ENCODE results near the gene NFKBIZ. TPM values are rescaled to one million over a fixed set of nuclear protein-coding genes. Genes with fewer than 3 reads are reported as not detected.

The NFKBIZ gene
- polyA plus RNA-seq, 1 of the 3 experiments (the other 2 are of a cell fraction), result 59.9 TPM

- POLR2A ChIA-PET, result no interaction called here
- Histone ChIP-seq H3K9me2 (no peaks in the 10 kb centered on the region), H3K79me2 (ENCODE audit: insufficient read depth) (no peaks in the 10 kb centered on the region), H3K4me1 (ENCODE audit: control insufficient read depth in 1 of 2, insufficient read depth in 2 of 2, low read depth in 1 of 2, low read length in 1 of 2) (peaks cover 0 to 16% of the 10 kb centered on the region in 2 experiments; a peak in 2 of 4 replicates), H3F3A (replicated peaks; ENCODE audit: insufficient read depth) (peaks cover 25% of the 10 kb centered on the region), H2AFZ (ENCODE audit: low read depth) (no peak overlapping the region), H3K4me2 (no peak overlapping the region), H3K4me3 (ENCODE audit: low read depth in 2 of 2, low read length in 1 of 2) (no peak overlapping the region), H3K9ac (no peak overlapping the region), H3K9me3 (no peaks in the 10 kb centered on the region), H3K27ac (ENCODE audit: low read depth in 2 of 2, low read length in 1 of 2) (no peak overlapping the region), H4K20me1 (ENCODE audit: insufficient read depth) (no peaks in the 10 kb centered on the region), H3K27me3 (ENCODE audit: insufficient read depth) (no peaks in the 10 kb centered on the region), H3K36me3 (replicated peaks in 1 of 2; ENCODE audit: control insufficient read depth in 1 of 2, insufficient read depth in 2 of 2, low read length in 1 of 2) (no peaks in the 10 kb centered on the region)
- TF ChIP-seq CHD2 (IDR thresholded peaks at IDR 0.05; ENCODE audit: low read length, partially characterized antibody), result no peak
- TF ChIP-seq, protein P1, sequence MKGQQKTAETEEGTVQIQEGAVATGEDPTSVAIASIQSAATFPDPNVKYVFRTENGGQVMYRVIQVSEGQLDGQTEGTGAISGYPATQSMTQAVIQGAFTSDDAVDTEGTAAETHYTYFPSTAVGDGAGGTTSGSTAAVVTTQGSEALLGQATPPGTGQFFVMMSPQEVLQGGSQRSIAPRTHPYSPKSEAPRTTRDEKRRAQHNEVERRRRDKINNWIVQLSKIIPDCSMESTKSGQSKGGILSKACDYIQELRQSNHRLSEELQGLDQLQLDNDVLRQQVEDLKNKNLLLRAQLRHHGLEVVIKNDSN (IDR thresholded peaks at IDR 0.05; ENCODE audit: borderline replicate concordance, low read depth), result no peak
- DNase-seq, result no peak
- WGBS (ENCODE audit: low lambda C conversion rate), result 91% methylated on average over 2 of the region's 2 CpGs
- CTCF ChIA-PET, result interaction anchor here (0.8 to 1.4 kb wide), 3 partner anchors 10 to 87 kb away, joined by 3 to 4 read pairs (median 4); no protein-coding TSS in a partner anchor
Measured at GRCh38 chr3:101900736-101901135, 51.4 kb downstream of the NFKBIZ start.

DNA sequence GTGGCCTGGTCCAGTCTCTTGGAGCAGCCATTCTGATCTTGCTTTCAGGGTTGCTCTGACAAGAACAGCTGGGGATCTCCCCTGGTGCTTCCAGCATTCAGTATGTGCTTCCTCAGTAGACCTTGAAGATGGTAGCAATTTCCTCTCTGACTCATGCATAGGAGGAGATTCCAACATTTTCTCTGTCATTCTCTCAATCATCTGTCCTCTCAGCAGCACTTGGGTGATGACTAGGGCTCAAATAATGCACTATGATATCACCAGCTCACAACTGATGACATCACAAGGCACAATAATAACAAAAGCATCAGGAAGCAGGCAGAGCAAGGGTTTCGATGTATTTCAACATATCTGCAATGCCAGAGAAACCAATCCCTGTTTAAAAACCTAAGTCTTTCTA is 52.7 kb downstream of the NFKBIZ start:
- ChIA-PET CTCF (interaction anchor here (1.1 kb wide), 1 partner anchor 52 kb away, joined by 3 read pairs; no protein-coding TSS in a partner anchor), POLR2A (no interaction called here)
- H3F3A ChIP-seq (replicated peaks; ENCODE audit: insufficient read depth), result peaks cover 25% of the 10 kb centered on the region
- 33% methylated on average over 1 of the region's 1 CpG for WGBS (ENCODE audit: low lambda C conversion rate)
- no peak for DNase-seq
- H3K9me3 ChIP-seq, result no peaks in the 10 kb centered on the region
- H3K27ac ChIP-seq (ENCODE audit: low read depth in 2 of 2, low read length in 1 of 2), result peak overlapping the region in 1 of 2 experiments; percentile 67; a peak in 2 of 4 replicates
- no peak overlapping the region for H3K9ac ChIP-seq
- no peaks in the 10 kb centered on the region for H3K27me3 ChIP-seq (ENCODE audit: insufficient read depth)
- no peaks in the 10 kb centered on the region for H3K79me2 ChIP-seq (ENCODE audit: insufficient read depth)
- H3K4me3 ChIP-seq (ENCODE audit: low read depth in 2 of 2, low read length in 1 of 2), result no peak overlapping the region
- peaks cover 0 to 16% of the 10 kb centered on the region in 2 experiments; a peak in 2 of 4 replicates for H3K4me1 ChIP-seq (ENCODE audit: control insufficient read depth in 1 of 2, insufficient read depth in 2 of 2, low read depth in 1 of 2, low read length in 1 of 2)
- no peaks in the 10 kb centered on the region for H3K9me2 ChIP-seq
- H2AFZ ChIP-seq (ENCODE audit: low read depth), result no peak overlapping the region
- H3K4me2 ChIP-seq, result 0 out of 2 replicates have a peak overlapping the region, but pooled peaks have one; percentile 32
- no peaks in the 10 kb centered on the region for H3K36me3 ChIP-seq (replicated peaks in 1 of 2; ENCODE audit: control insufficient read depth in 1 of 2, insufficient read depth in 2 of 2, low read length in 1 of 2)
- no peaks in the 10 kb centered on the region for H4K20me1 ChIP-seq (ENCODE audit: insufficient read depth)
- TF ChIP-seq USF2 (IDR thresholded peaks at IDR 0.05; ENCODE audit: borderline replicate concordance, low read depth, low read length) (no peak), EP300 (IDR thresholded peaks at IDR 0.05; ENCODE audit: borderline replicate concordance in 1 of 2, low read depth in 1 of 2, low read length in 1 of 2) (peak in 1 of 2 experiments; percentile 52; a peak in 1 of 4 replicates), GATA2 (CRISPR knock-in tag; IDR thresholded peaks at IDR 0.05) (no peak), POLR2AphosphoS5 (IDR thresholded peaks at IDR 0.05; ENCODE audit: low read depth, low read length) (peak; percentile 49; the same call in 1 of the 2 replicates), FOXM1 (IDR thresholded peaks at IDR 0.05; ENCODE audit: low read depth) (peak; percentile 52; the same call in 1 of the 2 replicates), RFX5 (IDR thresholded peaks at IDR 0.05; ENCODE audit: low read length) (no peak), ELF1 (IDR thresholded peaks at IDR 0.05) (peak; percentile 61; the same call in 1 of the 2 replicates), NRF1 (IDR thresholded peaks at IDR 0.05; ENCODE audit: low read depth, low read length) (no peak), FOSL2 (IDR thresholded peaks at IDR 0.05; ENCODE audit: borderline replicate concordance, low read depth) (peak; percentile 90; the same call in 1 of the 2 replicates), TAF1 (IDR thresholded peaks at IDR 0.05; ENCODE audit: borderline replicate concordance, low read depth, low read length) (no peak), TEAD4 (IDR thresholded peaks at IDR 0.05; ENCODE audit: borderline replicate concordance, insufficient read depth) (peak; percentile 76), ZBTB33 (IDR thresholded peaks at IDR 0.05; ENCODE audit: borderline replicate concordance, low read depth) (0 out of 2 replicates have a peak, but pooled peaks have one; percentile 24), RXRA (IDR thresholded peaks at IDR 0.05; ENCODE audit: borderline replicate concordance, low read depth) (0 out of 2 replicates have a peak, but pooled peaks have one; percentile 22), NFIC (IDR thresholded peaks at IDR 0.05; ENCODE audit: borderline replicate concordance) (peak; percentile 75), TCF12 (IDR thresholded peaks at IDR 0.05) (peak; percentile 84), RAD21 (IDR thresholded peaks at IDR 0.05; ENCODE audit: low read length) (no peak), JUND (IDR thresholded peaks at IDR 0.05) (peak; percentile 93), SMC3 (IDR thresholded peaks at IDR 0.05; ENCODE audit: low read depth, low read length) (no peak), YY1 (IDR thresholded peaks at IDR 0.05; ENCODE audit: low read depth) (peak; percentile 21; the same call in 1 of the 2 replicates), SIN3A (IDR thresholded peaks at IDR 0.05; ENCODE audit: borderline replicate concordance, low read depth, low read length) (no peak)
- TF ChIP-seq, protein P2, sequence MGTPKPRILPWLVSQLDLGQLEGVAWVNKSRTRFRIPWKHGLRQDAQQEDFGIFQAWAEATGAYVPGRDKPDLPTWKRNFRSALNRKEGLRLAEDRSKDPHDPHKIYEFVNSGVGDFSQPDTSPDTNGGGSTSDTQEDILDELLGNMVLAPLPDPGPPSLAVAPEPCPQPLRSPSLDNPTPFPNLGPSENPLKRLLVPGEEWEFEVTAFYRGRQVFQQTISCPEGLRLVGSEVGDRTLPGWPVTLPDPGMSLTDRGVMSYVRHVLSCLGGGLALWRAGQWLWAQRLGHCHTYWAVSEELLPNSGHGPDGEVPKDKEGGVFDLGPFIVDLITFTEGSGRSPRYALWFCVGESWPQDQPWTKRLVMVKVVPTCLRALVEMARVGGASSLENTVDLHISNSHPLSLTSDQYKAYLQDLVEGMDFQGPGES (IDR thresholded peaks at IDR 0.05; ENCODE audit: low read depth, low read length), result no peak
- TF ChIP-seq, protein P3, sequence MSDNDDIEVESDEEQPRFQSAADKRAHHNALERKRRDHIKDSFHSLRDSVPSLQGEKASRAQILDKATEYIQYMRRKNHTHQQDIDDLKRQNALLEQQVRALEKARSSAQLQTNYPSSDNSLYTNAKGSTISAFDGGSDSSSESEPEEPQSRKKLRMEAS (IDR thresholded peaks at IDR 0.05; ENCODE audit: low read depth), result peak; percentile 44; the same call in 1 of the 2 replicates

Data from SK-N-SH (cell line).